ENCODE data around the gene ALDH1A1. TPM values are rescaled to one million over a fixed set of nuclear protein-coding genes. Genes with fewer than 3 reads are reported as not detected.

ALDH1A1 gene
- total and polyA plus RNA-seq, 7 experiments from 2014 or later, result 1.0 to 11.9 (median 2.0) TPM; not detected in 3

DNA sequence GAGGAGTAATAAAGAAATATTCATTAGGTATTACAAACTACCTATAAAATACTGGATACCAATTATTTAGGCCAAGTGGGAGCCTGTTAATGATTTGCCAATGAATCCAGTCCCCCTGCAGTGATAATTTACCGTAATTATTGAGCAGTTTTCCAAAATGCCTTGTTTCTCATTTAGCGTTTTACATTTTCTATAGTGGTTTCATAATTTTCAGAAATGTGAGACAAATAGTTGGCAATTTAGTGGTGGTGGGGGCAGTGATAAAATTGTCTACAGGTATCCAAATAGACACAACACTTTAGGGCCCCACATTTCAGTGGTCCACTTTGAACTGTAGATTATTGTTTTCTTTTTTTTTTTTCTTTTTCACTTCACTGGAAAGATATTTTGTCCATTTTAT lies 27.3 kb upstream of the ALDH1A1 start:
- Mint-ChIP-seq H3K9me3 (no peaks in the 10 kb centered on the region), H3K27me3 (peaks cover 2 to 6% (median 4%) of the 10 kb centered on the region in 5 donors), H3K4me3 (no peak overlapping the region), H3K27ac (no peak overlapping the region), H3K36me3 (no peaks in the 10 kb centered on the region), H3K4me1 (no peaks in the 10 kb centered on the region)
- H3K4me3 ChIP-seq (ENCODE audit: low read length), result no peak overlapping the region
- POLR2A ChIA-PET, result no interaction called here
- H3K4me1 ChIP-seq (ENCODE audit: control insufficient read depth in 2 of 2, insufficient read depth in 2 of 2, low read length in 2 of 2), result no peaks in the 10 kb centered on the region
- no peak for DNase-seq
- H3K36me3 ChIP-seq (ENCODE audit: control insufficient read depth in 2 of 3, insufficient read depth in 3 of 3, low read length in 3 of 3), result no peaks in the 10 kb centered on the region
- no peak for ATAC-seq
- no peaks in the 10 kb centered on the region for H3K27me3 ChIP-seq (ENCODE audit: control insufficient read depth in 2 of 2, insufficient read depth in 2 of 2, low read length in 2 of 2)
- H3K27ac ChIP-seq (ENCODE audit: low read depth, low read length), result no peak overlapping the region
- CTCF ChIA-PET, result no interaction called here
- no peaks in the 10 kb centered on the region for H3K9me3 ChIP-seq (ENCODE audit: control insufficient read depth in 2 of 3, low read length in 3 of 3)
- intact Hi-C loops (cut with micrococcal nuclease), result no loop called here

DNA sequence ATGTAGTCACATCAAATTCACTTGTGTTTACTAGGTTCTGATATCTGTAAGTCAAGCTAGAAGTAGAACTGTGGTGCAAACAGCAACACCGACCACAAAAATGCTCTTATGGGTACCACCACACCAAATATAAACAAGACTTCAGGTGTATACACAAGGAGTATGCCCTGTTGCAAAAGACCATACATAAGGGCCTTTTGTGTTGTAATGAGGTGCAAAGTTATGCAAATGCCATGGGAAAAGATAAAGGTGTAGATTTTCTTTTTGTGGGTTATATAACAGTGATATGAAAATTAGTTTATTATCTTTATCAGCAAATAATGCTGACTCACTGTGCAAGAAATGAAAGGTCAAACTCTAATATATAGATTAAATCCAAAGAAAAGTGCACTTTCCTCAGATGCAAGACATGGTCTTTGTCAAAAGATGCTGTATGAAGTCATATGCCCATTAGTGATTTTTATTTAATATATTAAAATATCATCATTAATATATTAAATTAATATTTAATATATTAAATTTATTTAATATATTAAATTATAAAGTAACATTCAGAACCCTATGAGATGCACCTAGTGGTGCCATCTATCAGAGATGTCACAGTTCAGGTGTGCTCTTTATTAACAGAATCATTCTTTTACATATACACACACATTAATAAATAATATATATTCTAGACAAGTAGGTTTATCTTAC lies 26.7 kb upstream of the ALDH1A1 start:
- Histone ChIP-seq H3K27ac (ENCODE audit: low read depth, low read length) (no peak overlapping the region), H3K4me1 (ENCODE audit: control insufficient read depth in 2 of 2, insufficient read depth in 2 of 2, low read length in 2 of 2) (no peaks in the 10 kb centered on the region), H3K27me3 (ENCODE audit: control insufficient read depth in 2 of 2, insufficient read depth in 2 of 2, low read length in 2 of 2) (no peaks in the 10 kb centered on the region), H3K9me3 (ENCODE audit: control insufficient read depth in 2 of 3, low read length in 3 of 3) (no peaks in the 10 kb centered on the region), H3K36me3 (ENCODE audit: control insufficient read depth in 2 of 3, insufficient read depth in 3 of 3, low read length in 3 of 3) (no peaks in the 10 kb centered on the region), H3K4me3 (ENCODE audit: low read length) (no peak overlapping the region)
- CTCF ChIA-PET, result no interaction called here
- intact Hi-C loops (cut with micrococcal nuclease), result no loop called here
- Mint-ChIP-seq H3K4me3 (no peak overlapping the region), H3K27ac (no peak overlapping the region), H3K9me3 (no peaks in the 10 kb centered on the region), H3K36me3 (no peaks in the 10 kb centered on the region), H3K4me1 (no peaks in the 10 kb centered on the region), H3K27me3 (peaks cover 2 to 10% (median 6%) of the 10 kb centered on the region in 5 donors)
- no peak for DNase-seq
- no peak for ATAC-seq
- POLR2A ChIA-PET, result no interaction called here

DNA sequence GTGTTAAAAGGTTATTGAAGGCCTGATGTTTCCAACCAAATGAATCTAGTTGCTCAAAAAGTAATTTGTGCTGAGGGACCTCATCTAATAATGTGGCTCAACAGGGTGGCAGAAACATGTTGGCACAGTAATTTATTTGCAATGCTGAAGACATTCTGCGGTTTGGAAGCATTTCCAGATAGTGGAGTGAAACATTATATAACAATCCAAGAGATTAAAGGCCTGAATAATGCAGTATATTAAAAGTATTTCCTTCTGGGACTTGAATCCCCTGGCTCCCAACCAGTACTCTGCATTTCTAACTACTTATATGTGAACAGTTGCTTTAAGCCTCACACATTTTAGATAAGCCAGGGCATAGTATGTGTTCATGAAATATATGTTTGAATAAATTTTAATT lies 25.9 kb upstream of the ALDH1A1 start:
- H3K27me3 Mint-ChIP-seq, result peaks cover 2 to 15% (median 6%) of the 10 kb centered on the region in 5 donors
- H3K27ac ChIP-seq (ENCODE audit: low read depth, low read length), result no peak overlapping the region
- ChIA-PET POLR2A (no interaction called here), CTCF (no interaction called here)
- intact Hi-C loops (cut with micrococcal nuclease), result no loop called here
- ATAC-seq, result no peak
- H3K4me3 Mint-ChIP-seq, result no peak overlapping the region
- H3K4me3 ChIP-seq (ENCODE audit: low read length), result no peak overlapping the region
- H3K27ac Mint-ChIP-seq, result no peak overlapping the region
- no peak for DNase-seq
- H3K9me3 ChIP-seq (ENCODE audit: control insufficient read depth in 2 of 3, low read length in 3 of 3), result no peaks in the 10 kb centered on the region
- no peaks in the 10 kb centered on the region for H3K27me3 ChIP-seq (ENCODE audit: control insufficient read depth in 2 of 2, insufficient read depth in 2 of 2, low read length in 2 of 2)
- no peaks in the 10 kb centered on the region for H3K4me1 ChIP-seq (ENCODE audit: control insufficient read depth in 2 of 2, insufficient read depth in 2 of 2, low read length in 2 of 2)
- no peaks in the 10 kb centered on the region for H3K9me3 Mint-ChIP-seq
- no peaks in the 10 kb centered on the region for H3K36me3 ChIP-seq (ENCODE audit: control insufficient read depth in 2 of 3, insufficient read depth in 3 of 3, low read length in 3 of 3)
- H3K36me3 Mint-ChIP-seq, result no peaks in the 10 kb centered on the region
- no peaks in the 10 kb centered on the region for H3K4me1 Mint-ChIP-seq

DNA sequence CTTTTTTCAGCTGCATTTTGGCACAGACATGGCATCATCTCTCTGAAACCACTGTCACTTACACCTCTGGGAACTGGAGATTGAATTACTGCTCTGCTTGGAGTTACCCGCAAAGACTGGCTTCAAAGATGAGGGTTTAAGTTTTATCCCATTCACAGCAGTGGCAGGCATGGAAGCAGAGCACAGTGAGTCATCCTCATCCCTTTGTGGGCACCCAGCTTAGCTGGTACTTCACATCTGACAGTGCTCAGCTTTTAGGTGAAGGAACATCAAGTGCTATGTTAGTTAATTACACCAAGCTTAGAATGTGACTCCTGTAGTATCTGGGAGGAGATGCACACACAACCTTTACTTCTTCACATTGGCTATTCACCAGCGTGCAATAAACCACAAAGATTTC lies 24.8 kb upstream of the ALDH1A1 start:
- CTCF ChIA-PET, result no interaction called here
- Histone ChIP-seq H3K27ac (ENCODE audit: low read depth, low read length) (no peak overlapping the region), H3K4me1 (ENCODE audit: control insufficient read depth in 2 of 2, insufficient read depth in 2 of 2, low read length in 2 of 2) (no peaks in the 10 kb centered on the region), H3K9me3 (ENCODE audit: control insufficient read depth in 2 of 3, low read length in 3 of 3) (no peaks in the 10 kb centered on the region), H3K4me3 (ENCODE audit: low read length) (no peak overlapping the region), H3K27me3 (ENCODE audit: control insufficient read depth in 2 of 2, insufficient read depth in 2 of 2, low read length in 2 of 2) (no peaks in the 10 kb centered on the region), H3K36me3 (ENCODE audit: control insufficient read depth in 2 of 3, insufficient read depth in 3 of 3, low read length in 3 of 3) (no peaks in the 10 kb centered on the region)
- Mint-ChIP-seq H3K4me3 (no peak overlapping the region), H3K4me1 (no peaks in the 10 kb centered on the region), H3K27ac (no peak overlapping the region), H3K27me3 (peaks cover 0 to 23% (median 6%) of the 10 kb centered on the region in 5 donors), H3K36me3 (no peaks in the 10 kb centered on the region), H3K9me3 (no peaks in the 10 kb centered on the region)
- ATAC-seq, result no peak
- POLR2A ChIA-PET, result interaction anchor here (0.6 kb wide), 1 partner anchor 593 kb away, joined by 4 read pairs; no protein-coding TSS in a partner anchor
- DNase-seq, result no peak
- intact Hi-C loops (cut with micrococcal nuclease), result no loop called here

DNA sequence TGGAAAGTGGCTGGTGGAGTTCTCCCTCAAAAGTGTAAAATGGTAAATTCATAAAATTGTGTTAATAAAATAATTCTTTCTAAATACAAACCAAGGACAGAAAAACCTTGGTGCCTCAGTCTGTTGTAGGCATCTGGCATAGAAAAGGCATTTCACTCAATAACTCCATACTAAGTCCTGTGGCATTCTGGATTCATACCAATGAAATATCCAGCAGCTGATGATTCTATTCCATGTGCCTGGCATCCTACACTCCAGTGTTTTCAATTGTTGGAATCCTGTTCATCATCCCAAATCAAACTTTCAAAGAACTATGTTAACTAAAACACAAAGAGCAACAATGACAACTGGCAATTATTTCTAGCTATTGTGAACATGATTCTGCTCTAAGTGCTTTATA lies 21.6 kb upstream of the ALDH1A1 start:
- peaks cover 0 to 24% (median 0%) of the 10 kb centered on the region in 5 donors for H3K27me3 Mint-ChIP-seq
- H3K9me3 Mint-ChIP-seq, result no peaks in the 10 kb centered on the region
- intact Hi-C loops (cut with micrococcal nuclease), result no loop called here
- DNase-seq, result no peak
- H3K27ac Mint-ChIP-seq, result no peak overlapping the region
- H3K27me3 ChIP-seq (ENCODE audit: control insufficient read depth in 2 of 2, insufficient read depth in 2 of 2, low read length in 2 of 2), result no peaks in the 10 kb centered on the region
- no peaks in the 10 kb centered on the region for H3K36me3 Mint-ChIP-seq
- no peaks in the 10 kb centered on the region for H3K4me1 Mint-ChIP-seq
- no peak overlapping the region for H3K27ac ChIP-seq (ENCODE audit: low read depth, low read length)
- H3K9me3 ChIP-seq (ENCODE audit: control insufficient read depth in 2 of 3, low read length in 3 of 3), result no peaks in the 10 kb centered on the region
- ATAC-seq, result no peak
- H3K4me3 Mint-ChIP-seq, result no peak overlapping the region
- no peak overlapping the region for H3K4me3 ChIP-seq (ENCODE audit: low read length)
- no peaks in the 10 kb centered on the region for H3K36me3 ChIP-seq (ENCODE audit: control insufficient read depth in 2 of 3, insufficient read depth in 3 of 3, low read length in 3 of 3)
- H3K4me1 ChIP-seq (ENCODE audit: control insufficient read depth in 2 of 2, insufficient read depth in 2 of 2, low read length in 2 of 2), result no peaks in the 10 kb centered on the region
- CTCF ChIA-PET, result no interaction called here
- POLR2A ChIA-PET, result no interaction called here

DNA sequence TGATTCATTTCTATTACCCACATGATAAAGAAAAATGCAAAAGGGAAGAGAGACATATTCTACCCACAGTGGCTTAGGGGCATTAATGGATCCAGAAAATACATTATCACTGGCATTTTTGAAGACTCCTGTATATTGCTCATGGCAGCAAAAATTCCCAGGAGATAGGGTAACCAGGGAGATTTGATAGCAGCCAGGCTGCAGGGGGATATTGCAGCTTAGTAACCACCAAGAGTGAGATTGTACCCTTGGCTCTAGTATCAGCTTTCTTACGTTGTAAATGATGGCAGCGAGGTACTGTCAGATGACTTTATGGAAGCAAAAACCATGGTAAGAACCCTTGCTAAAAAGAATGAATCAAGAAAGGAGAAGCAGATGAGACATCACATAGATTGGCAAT lies 19.8 kb upstream of the ALDH1A1 start:
- intact Hi-C loops (cut with micrococcal nuclease), result no loop called here
- DNase-seq, result no peak
- ChIA-PET CTCF (no interaction called here), POLR2A (no interaction called here)
- ATAC-seq, result no peak
- H3K36me3 Mint-ChIP-seq, result no peaks in the 10 kb centered on the region
- Histone ChIP-seq H3K27ac (ENCODE audit: low read depth, low read length) (no peak overlapping the region), H3K27me3 (ENCODE audit: control insufficient read depth in 2 of 2, insufficient read depth in 2 of 2, low read length in 2 of 2) (no peaks in the 10 kb centered on the region), H3K9me3 (ENCODE audit: control insufficient read depth in 2 of 3, low read length in 3 of 3) (no peaks in the 10 kb centered on the region), H3K4me3 (ENCODE audit: low read length) (no peak overlapping the region), H3K36me3 (ENCODE audit: control insufficient read depth in 2 of 3, insufficient read depth in 3 of 3, low read length in 3 of 3) (no peaks in the 10 kb centered on the region), H3K4me1 (ENCODE audit: control insufficient read depth in 2 of 2, insufficient read depth in 2 of 2, low read length in 2 of 2) (no peaks in the 10 kb centered on the region)
- peaks cover 0 to 24% (median 5%) of the 10 kb centered on the region in 5 donors for H3K27me3 Mint-ChIP-seq
- no peak overlapping the region for H3K4me3 Mint-ChIP-seq
- peaks cover 0 to 6% (median 0%) of the 10 kb centered on the region in 11 donors for H3K9me3 Mint-ChIP-seq
- no peak overlapping the region for H3K27ac Mint-ChIP-seq
- H3K4me1 Mint-ChIP-seq, result no peaks in the 10 kb centered on the region

DNA sequence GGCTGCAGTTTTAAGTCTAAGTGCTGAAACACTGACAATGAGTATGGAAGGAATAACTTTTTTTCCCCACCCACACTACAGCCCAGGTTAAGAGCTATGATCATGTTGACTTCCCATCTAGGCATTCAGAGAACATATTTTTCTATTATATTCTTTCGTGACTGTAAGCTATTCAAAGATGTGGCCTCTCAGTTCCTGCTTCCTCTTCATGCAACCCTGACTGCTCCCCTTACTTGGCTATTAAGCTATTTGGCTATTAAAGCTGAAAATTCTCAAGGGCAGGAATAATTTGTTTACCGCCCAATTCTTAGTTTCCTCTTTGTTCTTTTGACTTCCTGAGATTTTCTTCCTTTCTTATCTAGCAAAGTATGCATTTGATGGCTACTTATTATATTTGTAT lies 18.6 kb upstream of the ALDH1A1 start:
- intact Hi-C loops (cut with micrococcal nuclease), result no loop called here
- Histone ChIP-seq H3K27ac (ENCODE audit: low read depth, low read length) (no peak overlapping the region), H3K4me3 (ENCODE audit: low read length) (no peak overlapping the region), H3K9me3 (ENCODE audit: control insufficient read depth in 2 of 3, low read length in 3 of 3) (no peaks in the 10 kb centered on the region), H3K27me3 (ENCODE audit: control insufficient read depth in 2 of 2, insufficient read depth in 2 of 2, low read length in 2 of 2) (no peaks in the 10 kb centered on the region), H3K36me3 (ENCODE audit: control insufficient read depth in 2 of 3, insufficient read depth in 3 of 3, low read length in 3 of 3) (no peaks in the 10 kb centered on the region), H3K4me1 (ENCODE audit: control insufficient read depth in 2 of 2, insufficient read depth in 2 of 2, low read length in 2 of 2) (no peaks in the 10 kb centered on the region)
- no peak for DNase-seq
- no peaks in the 10 kb centered on the region for H3K36me3 Mint-ChIP-seq
- H3K4me1 Mint-ChIP-seq, result no peaks in the 10 kb centered on the region
- H3K27ac Mint-ChIP-seq, result no peak overlapping the region
- ChIA-PET POLR2A (no interaction called here), CTCF (interaction anchor here (0.6 kb wide), 1 partner anchor 752 kb away, joined by 3 read pairs; no protein-coding TSS in a partner anchor)
- ATAC-seq, result no peak
- H3K4me3 Mint-ChIP-seq, result no peak overlapping the region
- H3K9me3 Mint-ChIP-seq, result peaks cover 0 to 6% (median 0%) of the 10 kb centered on the region in 11 donors
- peaks cover 0 to 23% (median 5%) of the 10 kb centered on the region in 5 donors for H3K27me3 Mint-ChIP-seq
